RWPE1 (cell line): ENCODE measurements around the gene PRRT3.
"Not testable (repeated sequence)": the region's sequence is repeated elsewhere in the genome, so short reads cannot be mapped to it uniquely, and the experiment has no call there.

Experiments
- CTCF ChIA-PET: fragments of 350-600 bp; sonication (Branson Sonifier 250); formaldehyde crosslinking; extraction: SDS; loops from one replicate; lab custom pipeline; 2021; lab: Yijun Ruan, JAX
- POLR2A ChIA-PET: fragments of 400-600 bp; formaldehyde crosslinking; extraction: SDS; loops from one replicate; lab custom pipeline; 2020; ENCODE audit warnings: antibody characterized with exemption; ENCODE audit not compliant: low non-redundant PET; lab: Yijun Ruan, JAX
- DNase-seq: peaks from one replicate; pipeline ENCODE4 v3.0.0; 2012; ENCODE audit warnings: low spot score
- H3K27ac ChIP-seq: fragments of 450-650 bp; 2 replicates; pipeline ENCODE4 v1.5.1; 2017
- CTCF ChIP-seq: fragments of 450-650 bp; conservative IDR thresholded peaks from 2 replicates; pipeline ENCODE4 v1.5.1; 2017; ENCODE audit warnings: low read depth, mild to moderate bottlenecking

PRRT3 gene

GRCh38 chr3:9944271-9944670, 7.9 kb downstream of the PRRT3 start:
- POLR2A ChIA-PET, result no interaction called here
- CTCF ChIA-PET, result no interaction called here

GRCh38 chr3:9942934-9943690, 9.1 kb downstream of the PRRT3 start:
- no peak for TF ChIP-seq CTCF
- peak overlapping the region; percentile 49; the same call in 1 of the 2 replicates for H3K27ac ChIP-seq
- CTCF ChIA-PET, result no interaction called here
- no peak for DNase-seq
- POLR2A ChIA-PET, result no interaction called here

More at GRCh38 chr3:9944271-9944670, 7.9 kb downstream of the PRRT3 start:
- no peak for DNase-seq
- H3K27ac ChIP-seq, result peak overlapping the region; percentile 49
- no peak for TF ChIP-seq CTCF

- ChIA-PET POLR2A (interaction anchor here (0.7 kb wide), 1 partner anchor 306 kb away, joined by 3 read pairs; no protein-coding TSS in a partner anchor), CTCF (interaction anchor here (0.7 kb wide), 1 partner anchor 13 kb away, joined by 6 read pairs; no protein-coding TSS in a partner anchor)
- TF ChIP-seq CTCF, result no peak
- DNase-seq, result no peak
- H3K27ac ChIP-seq, result peak overlapping the region; percentile 49; the same call in 1 of the 2 replicates
Observed at GRCh38 chr3:9942164-9942563, 10.0 kb downstream of the PRRT3 start.

GRCh38 chr3:9940746-9941145, 11.5 kb downstream of the PRRT3 start:
- POLR2A ChIA-PET, result no interaction called here
- 0 out of 2 replicates have a peak overlapping the region, but pooled peaks have one; percentile 6 for H3K27ac ChIP-seq
- no peak for DNase-seq
- TF ChIP-seq CTCF, result no peak
- CTCF ChIA-PET, result no interaction called here

- DNase-seq, CTCF ChIA-PET, H3K27ac ChIP-seq, POLR2A ChIA-PET: not testable (repeated sequence)
Observed at GRCh38 chr3:9939906-9940305, 12.3 kb downstream of the PRRT3 start.

GRCh38 chr3:9938966-9939365, 13.2 kb downstream of the PRRT3 start:
- no peak for DNase-seq
- CTCF ChIA-PET, result no interaction called here
- TF ChIP-seq CTCF, result no peak
- POLR2A ChIA-PET, result no interaction called here
- no peak overlapping the region for H3K27ac ChIP-seq
